ENCODE results near the gene EFNA4.
A peak's percentile ranks its signal among the peaks of the same experiment; 100 is the strongest.

The EFNA4 gene

GRCh38 chr1:155052439-155053395, 10.8 kb upstream of the EFNA4 start:
- H3K9ac ChIP-seq (ENCODE audit: low read depth, low read length): peak overlapping the region; percentile 78; the same call in 1 of the 2 replicates
- no peaks in the 10 kb centered on the region for H3K36me3 ChIP-seq (ENCODE audit: insufficient read depth, low read length)
- H3K4me1 ChIP-seq (ENCODE audit: insufficient read depth, low read length): peaks cover 11% of the 10 kb centered on the region; the same call in 1 of the 2 replicates

GRCh38 chr1:155053531-155054105, 9.9 kb upstream of the EFNA4 start:
- Histone ChIP-seq H3K9me3 (ENCODE audit: control insufficient read depth, insufficient read depth, low read length) (no peaks in the 10 kb centered on the region), H3K4me1 (ENCODE audit: insufficient read depth, low read length) (peaks cover 11% of the 10 kb centered on the region; the same call in 1 of the 2 replicates), H3K36me3 (ENCODE audit: insufficient read depth, low read length) (no peaks in the 10 kb centered on the region; the same call in 1 of the 2 replicates), H3K9ac (ENCODE audit: low read depth, low read length) (no peak overlapping the region)

More at GRCh38 chr1:155052439-155053395, 10.8 kb upstream of the EFNA4 start:
- no peaks in the 10 kb centered on the region for H3K9me3 ChIP-seq (ENCODE audit: control insufficient read depth, insufficient read depth, low read length)

GRCh38 chr1:155057104-155057503, 6.4 kb upstream of the EFNA4 start:
- Histone ChIP-seq H3K4me1 (ENCODE audit: insufficient read depth, low read length) (peaks cover 6% of the 10 kb centered on the region; the same call in 1 of the 2 replicates), H3K9ac (ENCODE audit: low read depth, low read length) (no peak overlapping the region), H3K9me3 (ENCODE audit: control insufficient read depth, insufficient read depth, low read length) (no peaks in the 10 kb centered on the region), H3K36me3 (ENCODE audit: insufficient read depth, low read length) (no peaks in the 10 kb centered on the region; the same call in 1 of the 2 replicates)

- no peaks in the 10 kb centered on the region for H3K9me3 ChIP-seq (ENCODE audit: control insufficient read depth, insufficient read depth, low read length)
- H3K9ac ChIP-seq (ENCODE audit: low read depth, low read length): no peak overlapping the region
- H3K36me3 ChIP-seq (ENCODE audit: insufficient read depth, low read length): no peaks in the 10 kb centered on the region; the same call in 1 of the 2 replicates
- peaks cover under 1% of the 10 kb centered on the region; the same call in 1 of the 2 replicates for H3K4me1 ChIP-seq (ENCODE audit: insufficient read depth, low read length)
Observed at GRCh38 chr1:155057788-155058211, 5.7 kb upstream of the EFNA4 start.

- Histone ChIP-seq H3K36me3 (ENCODE audit: insufficient read depth, low read length) (no peaks in the 10 kb centered on the region; the same call in 1 of the 2 replicates), H3K4me1 (ENCODE audit: insufficient read depth, low read length) (no peaks in the 10 kb centered on the region), H3K9ac (ENCODE audit: low read depth, low read length) (no peak overlapping the region), H3K9me3 (ENCODE audit: control insufficient read depth, insufficient read depth, low read length) (no peaks in the 10 kb centered on the region)
Observed at GRCh38 chr1:155060736-155061135, 2.8 kb upstream of the EFNA4 start.

- Histone ChIP-seq H3K4me1 (ENCODE audit: insufficient read depth, low read length) (no peaks in the 10 kb centered on the region), H3K36me3 (ENCODE audit: insufficient read depth, low read length) (no peaks in the 10 kb centered on the region; the same call in 1 of the 2 replicates), H3K9ac (ENCODE audit: low read depth, low read length) (peak overlapping the region; percentile 40; the same call in 1 of the 2 replicates), H3K9me3 (ENCODE audit: control insufficient read depth, insufficient read depth, low read length) (no peaks in the 10 kb centered on the region)
Observed at GRCh38 chr1:155061381-155062150, 2.0 kb upstream of the EFNA4 start.

- Histone ChIP-seq H3K36me3 (ENCODE audit: insufficient read depth, low read length) (no peaks in the 10 kb centered on the region; the same call in 1 of the 2 replicates), H3K9me3 (ENCODE audit: control insufficient read depth, insufficient read depth, low read length) (no peaks in the 10 kb centered on the region), H3K9ac (ENCODE audit: low read depth, low read length) (peak overlapping the region; percentile 40; the same call in 1 of the 2 replicates), H3K4me1 (ENCODE audit: insufficient read depth, low read length) (no peaks in the 10 kb centered on the region)
Observed at GRCh38 chr1:155062151-155062686, 1.3 kb upstream of the EFNA4 start.

- Histone ChIP-seq H3K9ac (ENCODE audit: low read depth, low read length) (peak overlapping the region; percentile 92; the same call in 1 of the 2 replicates), H3K9me3 (ENCODE audit: control insufficient read depth, insufficient read depth, low read length) (no peaks in the 10 kb centered on the region), H3K36me3 (ENCODE audit: insufficient read depth, low read length) (no peaks in the 10 kb centered on the region; the same call in 1 of the 2 replicates), H3K4me1 (ENCODE audit: insufficient read depth, low read length) (no peaks in the 10 kb centered on the region)
Observed at GRCh38 chr1:155062702-155063411, 683 bp upstream of the EFNA4 start.

GRCh38 chr1:155064111-155064831, 731 bp downstream of the EFNA4 start:
- Histone ChIP-seq H3K9ac (ENCODE audit: low read depth, low read length) (peak overlapping the region; percentile 92), H3K36me3 (ENCODE audit: insufficient read depth, low read length) (no peaks in the 10 kb centered on the region), H3K9me3 (ENCODE audit: control insufficient read depth, insufficient read depth, low read length) (no peaks in the 10 kb centered on the region), H3K4me1 (ENCODE audit: insufficient read depth, low read length) (no peaks in the 10 kb centered on the region; the same call in 1 of the 2 replicates)

GRCh38 chr1:155064832-155065429, 1.4 kb downstream of the EFNA4 start:
- Histone ChIP-seq H3K36me3 (ENCODE audit: insufficient read depth, low read length) (no peaks in the 10 kb centered on the region), H3K4me1 (ENCODE audit: insufficient read depth, low read length) (no peaks in the 10 kb centered on the region; the same call in 1 of the 2 replicates), H3K9me3 (ENCODE audit: control insufficient read depth, insufficient read depth, low read length) (no peaks in the 10 kb centered on the region), H3K9ac (ENCODE audit: low read depth, low read length) (no peak overlapping the region)

- H3K9ac ChIP-seq (ENCODE audit: low read depth, low read length): no peak overlapping the region
- no peaks in the 10 kb centered on the region for H3K36me3 ChIP-seq (ENCODE audit: insufficient read depth, low read length)
- no peaks in the 10 kb centered on the region for H3K9me3 ChIP-seq (ENCODE audit: control insufficient read depth, insufficient read depth, low read length)
- peaks cover 4% of the 10 kb centered on the region; the same call in 1 of the 2 replicates for H3K4me1 ChIP-seq (ENCODE audit: insufficient read depth, low read length)
Observed at GRCh38 chr1:155066777-155067176, 3.2 kb downstream of the EFNA4 start.

- Histone ChIP-seq H3K4me1 (ENCODE audit: insufficient read depth, low read length) (peaks cover 19% of the 10 kb centered on the region), H3K9ac (ENCODE audit: low read depth, low read length) (no peak overlapping the region), H3K36me3 (ENCODE audit: insufficient read depth, low read length) (no peaks in the 10 kb centered on the region), H3K9me3 (ENCODE audit: control insufficient read depth, insufficient read depth, low read length) (no peaks in the 10 kb centered on the region)
Observed at GRCh38 chr1:155068599-155068998, 5.1 kb downstream of the EFNA4 start.
